Dermis microvascular lymphatic vessel endothelial cell (primary cell): ENCODE data around the gene SPIN4. TPM values are rescaled to one million over a fixed set of nuclear protein-coding genes. Genes with fewer than 3 reads are reported as not detected.
A peak's percentile ranks its signal among the peaks of the same experiment; 100 is the strongest.
"Not testable (repeated sequence)": the region's sequence is repeated elsewhere in the genome, so short reads cannot be mapped to it uniquely, and the experiment has no call there.

Experiments used
- DNase-seq, 2 donors: peaks; one replicate each; pipeline versions ENCODE4 v3.0.0 to v3.0.0-alpha.2; 2010; ENCODE audit warnings: low read depth in 2 of 2
- total RNA-seq: library from RNA; depleted of rRNA; stranded (reverse); fragments of >200 nt; gene quantifications from 2 replicates; pipeline ENCODE4 v1.2.1, GENCODE V29; 2014

The SPIN4 gene
- total RNA-seq = 6.8 and 9.4 TPM in 2 replicates

- peak; percentile 65 to 89 for DNase-seq
Observed at GRCh38 chrX:63350941-63351616, at the start of gene SPIN4. Gene SPIN4, minus strand, starts transcription at chrX:63351332. Its CDS starts 513 bp downstream, at chrX:63350819.

- no peak for DNase-seq
Observed at GRCh38 chrX:63400340-63400739, 49.2 kb upstream of the SPIN4 start.

GRCh38 chrX:63394872-63395271, 43.7 kb upstream of the SPIN4 start:
- no peak for DNase-seq

GRCh38 chrX:63393094-63393493, 42.0 kb upstream of the SPIN4 start:
- not testable (repeated sequence) for DNase-seq

- no peak for DNase-seq
Observed at GRCh38 chrX:63387411-63387810, 36.3 kb upstream of the SPIN4 start.

GRCh38 chrX:63384263-63384662, 33.1 kb upstream of the SPIN4 start:
- not testable (repeated sequence) for DNase-seq

- DNase-seq = not testable (repeated sequence)
Observed at GRCh38 chrX:63373012-63373411, 21.9 kb upstream of the SPIN4 start.

GRCh38 chrX:63367699-63368098, 16.6 kb upstream of the SPIN4 start:
- DNase-seq = not testable (repeated sequence)

GRCh38 chrX:63363788-63364187, 12.7 kb upstream of the SPIN4 start:
- DNase-seq = no peak

GRCh38 chrX:63361494-63361893, 10.4 kb upstream of the SPIN4 start:
- no peak for DNase-seq

GRCh38 chrX:63354484-63354883, 3.4 kb upstream of the SPIN4 start:
- no peak for DNase-seq

- DNase-seq = peak in 1 of 2 donors; percentile 25
Observed at GRCh38 chrX:63350465-63350877, 661 bp downstream of the SPIN4 start.

GRCh38 chrX:63349307-63349706, 1.8 kb downstream of the SPIN4 start:
- peak in 1 of 2 donors; percentile 37 for DNase-seq

- DNase-seq = no peak
Observed at GRCh38 chrX:63330681-63331080, 20.5 kb downstream of the SPIN4 start.

- no peak for DNase-seq
Observed at GRCh38 chrX:63327788-63328187, 23.3 kb downstream of the SPIN4 start.

- no peak for DNase-seq
Observed at GRCh38 chrX:63299596-63299995, 51.5 kb downstream of the SPIN4 start.
